ENCODE data around the gene C16orf46. TPM values are rescaled to one million over a fixed set of nuclear protein-coding genes. Genes with fewer than 3 reads are reported as not detected.
"Not testable (repeated sequence)": the region's sequence is repeated elsewhere in the genome, so short reads cannot be mapped to it uniquely, and the experiment has no call there.

The C16orf46 gene
- total and polyA plus RNA-seq, 4 donors: 0.08 to 1.4 (median 0.45) TPM

DNA sequence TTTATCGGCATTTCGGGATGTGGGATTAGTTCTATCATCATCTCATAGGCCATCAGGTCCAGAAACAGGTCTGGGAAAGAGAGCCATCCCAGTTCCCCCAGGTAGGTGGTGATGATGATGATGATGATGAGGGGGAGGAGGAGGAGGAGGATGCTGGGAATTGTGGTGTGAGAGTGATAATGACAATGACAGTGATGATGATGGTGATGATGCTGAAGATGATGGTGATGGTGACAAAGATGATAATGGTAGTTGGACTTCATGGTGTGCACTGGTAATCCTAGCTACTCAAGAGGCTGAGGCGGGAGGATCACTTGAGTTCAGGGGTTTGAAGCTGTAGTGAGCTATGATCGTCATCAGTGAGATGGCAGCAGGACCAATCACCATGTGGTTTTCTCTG lies 35.4 kb upstream of the C16orf46 start:
- no peak for TF ChIP-seq MAX (IDR thresholded peaks at IDR 0.05)
- TF ChIP-seq YY1 (IDR thresholded peaks at IDR 0.05): no peak
- no peak for TF ChIP-seq FOXA2 (IDR thresholded peaks at IDR 0.05)
- no peak for TF ChIP-seq GABPA (IDR thresholded peaks at IDR 0.05 in 1 of 2, conservative IDR thresholded peaks at IDR 0.05 in 1 of 2)
- no peak for TF ChIP-seq SP1 (IDR thresholded peaks at IDR 0.05)
- TF ChIP-seq REST (IDR thresholded peaks at IDR 0.05): no peak
- no peak for TF ChIP-seq TAF1 (conservative IDR thresholded peaks at IDR 0.05)
- no peak for TF ChIP-seq HNF4A (conservative IDR thresholded peaks at IDR 0.05)
- no peak for TF ChIP-seq HNF4G (IDR thresholded peaks at IDR 0.05)
- no peak for TF ChIP-seq FOXA1 (IDR thresholded peaks at IDR 0.05)
- no peak for TF ChIP-seq EGR1 (IDR thresholded peaks at IDR 0.05; ENCODE audit: low read depth in 2 of 2)
- no peak for TF ChIP-seq RXRA (IDR thresholded peaks at IDR 0.05)
- TF ChIP-seq, protein P1, sequence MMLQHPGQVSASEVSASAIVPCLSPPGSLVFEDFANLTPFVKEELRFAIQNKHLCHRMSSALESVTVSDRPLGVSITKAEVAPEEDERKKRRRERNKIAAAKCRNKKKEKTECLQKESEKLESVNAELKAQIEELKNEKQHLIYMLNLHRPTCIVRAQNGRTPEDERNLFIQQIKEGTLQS (IDR thresholded peaks at IDR 0.05): no peak
- TF ChIP-seq, protein P2, sequence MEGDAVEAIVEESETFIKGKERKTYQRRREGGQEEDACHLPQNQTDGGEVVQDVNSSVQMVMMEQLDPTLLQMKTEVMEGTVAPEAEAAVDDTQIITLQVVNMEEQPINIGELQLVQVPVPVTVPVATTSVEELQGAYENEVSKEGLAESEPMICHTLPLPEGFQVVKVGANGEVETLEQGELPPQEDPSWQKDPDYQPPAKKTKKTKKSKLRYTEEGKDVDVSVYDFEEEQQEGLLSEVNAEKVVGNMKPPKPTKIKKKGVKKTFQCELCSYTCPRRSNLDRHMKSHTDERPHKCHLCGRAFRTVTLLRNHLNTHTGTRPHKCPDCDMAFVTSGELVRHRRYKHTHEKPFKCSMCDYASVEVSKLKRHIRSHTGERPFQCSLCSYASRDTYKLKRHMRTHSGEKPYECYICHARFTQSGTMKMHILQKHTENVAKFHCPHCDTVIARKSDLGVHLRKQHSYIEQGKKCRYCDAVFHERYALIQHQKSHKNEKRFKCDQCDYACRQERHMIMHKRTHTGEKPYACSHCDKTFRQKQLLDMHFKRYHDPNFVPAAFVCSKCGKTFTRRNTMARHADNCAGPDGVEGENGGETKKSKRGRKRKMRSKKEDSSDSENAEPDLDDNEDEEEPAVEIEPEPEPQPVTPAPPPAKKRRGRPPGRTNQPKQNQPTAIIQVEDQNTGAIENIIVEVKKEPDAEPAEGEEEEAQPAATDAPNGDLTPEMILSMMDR (IDR thresholded peaks at IDR 0.05; ENCODE audit: low read depth, low read length, missing input control): no peak
- no peak for TF ChIP-seq JUND (IDR thresholded peaks at IDR 0.05)
- TF ChIP-seq RAD21 (IDR thresholded peaks at IDR 0.05): no peak
- DNase-seq (ENCODE audit: low spot score): no peak
- 97% methylated on average over 4 of the region's 4 CpGs for WGBS
- Histone ChIP-seq H3K9ac (ENCODE audit: low read depth in 1 of 2, low read length in 2 of 2) (no peak overlapping the region), H3K36me3 (ENCODE audit: control insufficient read depth in 4 of 4, insufficient read depth in 3 of 4, low read depth in 1 of 4, low read length in 3 of 4) (no peaks in the 10 kb centered on the region), H3K27ac (ENCODE audit: low read depth in 1 of 2, low read length in 2 of 2) (no peak overlapping the region), H3K27me3 (ENCODE audit: control insufficient read depth in 4 of 4, insufficient read depth in 4 of 4, low read length in 3 of 4) (no peaks in the 10 kb centered on the region), H3K4me1 (ENCODE audit: control insufficient read depth in 4 of 4, insufficient read depth in 4 of 4, low read length in 3 of 4) (no peaks in the 10 kb centered on the region), H3K4me3 (ENCODE audit: low read depth in 1 of 3, low read length in 3 of 3) (no peak overlapping the region), H3K9me3 (ENCODE audit: control insufficient read depth in 4 of 4, low read length in 3 of 4) (no peaks in the 10 kb centered on the region)

GRCh38 chr16:81109274-81109673 lies 32.2 kb upstream of the C16orf46 start:
- not testable (repeated sequence) for H3K27me3 ChIP-seq (ENCODE audit: control insufficient read depth in 4 of 4, insufficient read depth in 4 of 4, low read length in 3 of 4); H3K9ac ChIP-seq (ENCODE audit: low read depth in 1 of 2, low read length in 2 of 2); DNase-seq (ENCODE audit: low spot score); H3K9me3 ChIP-seq (ENCODE audit: control insufficient read depth in 4 of 4, low read length in 3 of 4); H3K4me3 ChIP-seq (ENCODE audit: low read depth in 1 of 3, low read length in 3 of 3); H3K4me1 ChIP-seq (ENCODE audit: control insufficient read depth in 4 of 4, insufficient read depth in 4 of 4, low read length in 3 of 4); H3K27ac ChIP-seq (ENCODE audit: low read depth in 1 of 2, low read length in 2 of 2); H3K36me3 ChIP-seq (ENCODE audit: control insufficient read depth in 4 of 4, insufficient read depth in 3 of 4, low read depth in 1 of 4, low read length in 3 of 4)
- WGBS: 91% methylated on average over 6 of the region's 6 CpGs

Measured in liver (tissue), 9 donors.